Left kidney (tissue), 2 donors: ENCODE data around the gene NOP56. TPM values are rescaled to one million over a fixed set of nuclear protein-coding genes. Genes with fewer than 3 reads are reported as not detected.

Source experiments
- DNase-seq: peaks from one replicate; pipeline ENCODE4 v3.0.0-alpha.2; 2013
- polyA plus RNA-seq: library from polyadenylated mRNA; unstranded; fragments of 120-200 nt; gene quantifications from one replicate; pipeline ENCODE4 v1.2.1, GENCODE V29; 2013; ENCODE audit not compliant: insufficient read length

Gene NOP56
- polyA plus RNA-seq, 1 donor = 305 TPM

- DNase-seq = no peak
Observed at GRCh38 chr20:2699775-2700413, 47.5 kb downstream of the NOP56 start.

GRCh38 chr20:2700913-2701620 lies 48.6 kb downstream of the NOP56 start:
- DNase-seq = no peak

DNA sequence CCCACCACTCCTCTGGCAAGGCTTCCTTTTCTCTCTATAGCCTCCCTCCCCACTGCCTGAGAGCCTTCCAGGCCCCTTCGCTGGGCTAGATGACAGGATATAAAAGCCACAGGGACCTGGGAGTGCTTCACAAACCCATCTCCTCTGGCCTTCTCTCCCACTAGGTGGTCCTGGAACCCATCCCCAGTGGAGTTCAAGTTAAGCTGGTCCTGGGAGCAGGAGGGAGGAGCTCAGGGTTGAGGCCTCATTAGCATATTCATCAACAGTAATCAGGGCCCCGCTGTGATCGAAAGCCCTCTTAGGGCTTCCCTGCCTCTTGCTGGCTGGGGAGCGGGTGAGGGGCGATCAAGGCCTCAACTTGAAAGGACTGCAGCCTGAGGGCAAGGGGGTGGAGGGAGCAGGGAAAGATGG lies 49.2 kb downstream of the NOP56 start:
- DNase-seq = no peak

GRCh38 chr20:2703716-2704475 lies 51.5 kb downstream of the NOP56 start:
- no peak for DNase-seq

DNA sequence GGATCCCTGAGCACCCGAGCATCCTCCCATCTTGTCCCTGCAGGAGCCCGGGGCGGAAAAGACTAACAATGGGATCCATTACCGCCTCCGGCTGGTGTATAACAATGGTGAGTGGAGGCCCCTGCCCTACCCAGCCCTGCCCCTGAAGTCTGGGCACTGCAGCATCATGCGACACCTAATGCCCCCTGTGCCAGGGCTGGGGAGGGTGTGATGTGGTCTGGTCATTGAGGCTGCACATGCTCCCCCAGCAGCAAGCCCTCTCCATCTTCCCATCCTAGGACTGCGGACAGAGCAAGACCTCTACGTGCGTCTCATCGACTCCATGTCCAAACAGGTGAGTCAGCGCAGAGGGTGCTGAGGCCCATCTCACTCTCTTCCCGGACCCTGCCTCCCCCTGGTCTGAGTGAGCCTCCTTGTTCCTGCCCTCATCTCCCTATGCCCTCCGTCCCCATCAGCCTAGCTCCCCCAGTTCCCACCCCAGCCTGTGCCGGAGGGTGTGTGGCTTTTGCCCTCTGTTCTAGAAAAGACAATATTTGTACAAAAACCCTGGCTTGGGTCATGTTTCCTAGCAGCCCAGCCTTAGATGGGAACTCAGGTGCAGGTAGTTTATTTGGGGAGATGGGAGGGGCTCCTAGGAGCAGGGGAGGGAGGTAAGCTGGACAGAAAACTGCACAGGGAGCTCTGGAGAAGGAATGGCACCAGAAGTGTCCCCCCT lies 53.7 kb downstream of the NOP56 start:
- no peak for DNase-seq

GRCh38 chr20:2706688-2707352 lies 54.4 kb downstream of the NOP56 start:
- DNase-seq = no peak

DNA sequence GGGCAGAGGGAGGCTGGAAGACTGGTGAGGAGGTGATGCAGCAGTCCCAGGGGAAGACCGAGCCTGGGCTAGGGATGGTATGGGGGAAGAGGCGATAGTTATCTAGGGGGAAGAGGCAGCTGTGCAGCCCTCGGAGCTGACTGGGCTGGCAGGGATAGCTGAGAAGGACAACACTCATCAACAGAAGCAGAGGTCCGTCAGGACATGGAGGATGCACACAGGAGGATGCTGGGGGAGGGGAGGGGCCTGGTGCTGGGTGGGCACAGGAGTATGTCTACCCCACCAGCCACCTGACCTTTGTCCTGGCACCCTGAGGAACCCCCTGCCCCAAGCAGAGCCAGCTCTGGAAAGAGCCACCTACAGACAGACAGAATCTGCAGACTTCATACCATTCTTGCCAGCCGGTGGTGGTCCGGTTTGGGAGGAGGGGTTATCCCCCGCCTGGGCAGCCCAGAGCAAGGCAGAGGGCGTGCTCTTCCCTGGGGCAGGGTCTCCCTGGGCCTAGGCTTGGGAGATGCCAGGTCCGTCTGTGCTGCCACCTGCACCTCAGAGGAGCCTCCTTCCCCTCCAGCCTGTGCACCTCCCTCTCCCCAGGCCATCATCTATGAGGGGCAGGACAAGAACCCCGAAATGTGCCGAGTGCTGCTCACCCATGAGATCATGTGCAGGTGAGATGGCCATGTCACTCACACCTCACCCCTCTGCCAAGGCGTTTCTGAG lies 55.1 kb downstream of the NOP56 start:
- no peak for DNase-seq

Other genes starting within 250 kb of the NOP56 start
- 125 TPM for gene SNRPB, start 181.8 kb upstream of the NOP56 start, polyA plus RNA-seq
- 19.6 TPM for gene ZNF343, start 143.7 kb upstream of the NOP56 start, polyA plus RNA-seq
- 0.50 TPM for gene TMC2, start 116.1 kb upstream of the NOP56 start, polyA plus RNA-seq
- 134 TPM for gene IDH3B, start 11.6 kb downstream of the NOP56 start, polyA plus RNA-seq
- gene EBF4, start 40.1 kb downstream of the NOP56 start, polyA plus RNA-seq = 31.4 TPM
- gene CPXM1, start 148.0 kb downstream of the NOP56 start, polyA plus RNA-seq = 224 TPM
- not detected for gene C20orf141, start 162.4 kb downstream of the NOP56 start, polyA plus RNA-seq
- gene TMEM239, start 163.7 kb downstream of the NOP56 start, polyA plus RNA-seq = 0.03 TPM
- 56.3 TPM for gene PCED1A, start 188.0 kb downstream of the NOP56 start, polyA plus RNA-seq
- 36.9 TPM for gene VPS16, start 188.1 kb downstream of the NOP56 start, polyA plus RNA-seq
- gene PTPRA, start 220.8 kb downstream of the NOP56 start, polyA plus RNA-seq = 103 TPM